GM18951 (cell line): Measurements from ENCODE around the gene STAG2.

Source experiments
- POLR2A ChIP-seq: IDR thresholded peaks from 4 replicates; pipeline ENCODE4 v1.6.1; 2011; ENCODE audit warnings: mild to moderate bottlenecking; ENCODE audit not compliant: insufficient read length, insufficient read depth; ENCODE audit errors: extremely low read depth
- in situ Hi-C: fragments of 300-500 bp; cut with MboI; formaldehyde crosslinking; loops from one replicate; pipeline ENCODE4 v1.12.0; 2022; ENCODE audit warnings: low sequenced_read_pairs, mixed read lengths, inconsistent platforms; ENCODE audit not compliant: unreplicated experiment

Gene STAG2

GRCh38 chrX:123989235-123989634 is 27.7 kb downstream of the STAG2 start:
- TF ChIP-seq POLR2A, result no peak
- in situ Hi-C loops, result no loop called here

GRCh38 chrX:123990169-123990568 is 28.7 kb downstream of the STAG2 start:
- TF ChIP-seq POLR2A, result no peak
- in situ Hi-C loops, result no loop called here

GRCh38 chrX:123990602-123991001 is 29.1 kb downstream of the STAG2 start:
- in situ Hi-C loops, result no loop called here
- no peak for TF ChIP-seq POLR2A

GRCh38 chrX:123993326-123993725 is 31.8 kb downstream of the STAG2 start:
- no peak for TF ChIP-seq POLR2A
- in situ Hi-C loops, result no loop called here

DNA sequence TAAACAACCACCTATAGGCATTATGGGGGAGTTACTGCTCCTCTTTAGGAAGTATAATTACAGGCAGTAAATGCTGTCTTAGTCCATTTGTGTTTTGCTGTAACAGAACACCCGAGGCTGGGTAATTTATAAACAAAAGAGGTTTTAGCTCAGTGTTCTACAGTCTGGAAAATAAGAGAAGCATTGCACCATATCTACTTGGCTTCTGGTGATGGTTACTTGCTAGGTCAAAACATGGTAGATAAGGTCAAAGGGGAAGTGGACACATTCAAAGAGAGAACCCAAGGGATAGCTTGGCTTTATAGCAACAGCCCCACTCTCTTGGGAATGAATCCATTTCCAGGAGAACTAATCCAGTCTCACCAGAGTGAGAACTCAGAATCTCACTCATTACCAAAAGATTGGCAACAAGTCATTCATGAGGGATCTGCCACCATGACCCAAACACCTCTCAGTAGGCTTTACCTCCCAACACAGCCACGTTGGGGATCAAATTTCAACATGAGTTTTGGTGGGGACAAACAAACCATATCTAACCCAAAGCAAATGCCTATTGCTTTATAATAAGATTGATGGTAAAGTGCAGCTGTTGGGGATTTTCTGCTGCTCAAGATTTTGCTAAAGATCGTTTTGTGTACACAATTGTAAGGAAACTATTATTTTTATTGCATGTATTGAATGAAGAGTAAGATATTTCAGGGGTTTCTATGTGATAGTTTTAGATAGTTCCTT is 32.6 kb downstream of the STAG2 start:
- in situ Hi-C loops, result no loop called here
- TF ChIP-seq POLR2A, result no peak

DNA sequence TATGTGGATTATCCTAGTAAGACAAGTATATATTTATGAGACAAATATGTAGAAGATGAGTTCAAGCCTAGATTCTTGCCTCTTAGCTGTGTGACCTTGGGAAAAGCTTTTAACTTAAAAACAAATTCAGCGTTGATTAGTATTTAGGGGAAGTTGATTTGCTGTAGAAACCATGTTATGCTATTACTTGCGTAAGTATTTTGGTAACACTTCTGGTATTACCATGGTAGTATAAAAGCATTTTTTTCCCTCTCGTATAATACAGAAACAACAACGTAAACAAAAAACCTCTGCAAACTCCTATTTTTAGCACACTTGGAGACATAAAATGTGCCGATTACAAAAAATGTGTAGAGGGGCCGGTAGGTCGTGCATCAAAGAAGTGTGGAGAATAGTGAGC is 33.2 kb downstream of the STAG2 start:
- TF ChIP-seq POLR2A, result no peak
- in situ Hi-C loops, result no loop called here

GRCh38 chrX:124001581-124001980 is 40.1 kb downstream of the STAG2 start:
- no peak for TF ChIP-seq POLR2A
- in situ Hi-C loops, result no loop called here

GRCh38 chrX:124005228-124005627 is 43.7 kb downstream of the STAG2 start:
- in situ Hi-C loops, result no loop called here
- no peak for TF ChIP-seq POLR2A

DNA sequence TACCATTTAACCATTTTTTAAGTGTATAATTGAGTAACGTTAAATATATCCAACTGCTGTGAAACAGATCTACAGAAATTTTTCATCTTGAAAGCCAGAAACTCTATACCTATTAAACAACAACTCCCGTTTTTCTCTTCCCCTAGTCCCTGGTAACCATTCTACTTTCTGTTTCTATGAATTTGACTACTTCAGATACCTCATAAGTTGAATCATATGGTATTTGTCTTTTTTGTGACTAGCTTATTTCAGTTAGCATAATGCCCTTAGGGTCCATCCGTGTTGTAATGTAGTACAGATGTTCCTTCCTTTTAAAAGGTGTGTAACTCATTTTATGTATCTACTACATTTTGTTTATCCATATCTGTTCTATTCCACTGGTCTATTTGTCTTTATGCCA is 48.7 kb downstream of the STAG2 start:
- TF ChIP-seq POLR2A, result no peak
- in situ Hi-C loops, result no loop called here

DNA sequence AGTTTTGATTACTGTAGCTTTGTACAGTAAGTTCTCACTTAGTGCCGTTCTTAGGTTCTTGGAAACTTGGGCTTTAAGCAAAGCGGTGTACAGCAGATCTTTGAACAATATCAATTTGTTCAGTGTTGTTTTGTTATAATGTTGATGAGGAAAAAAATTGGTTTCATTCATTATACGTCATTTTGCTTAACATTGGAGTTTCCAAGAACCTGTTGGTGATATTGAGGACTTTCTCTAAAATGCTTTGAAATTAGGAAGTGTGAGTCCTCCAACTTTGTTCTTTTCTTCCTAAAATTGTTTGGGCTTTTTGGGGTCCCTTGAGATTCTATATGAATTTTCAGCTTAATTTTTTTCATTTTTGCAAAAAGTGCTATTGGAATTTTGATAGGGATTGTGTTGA is 49.1 kb downstream of the STAG2 start:
- no peak for TF ChIP-seq POLR2A
- in situ Hi-C loops, result no loop called here

DNA sequence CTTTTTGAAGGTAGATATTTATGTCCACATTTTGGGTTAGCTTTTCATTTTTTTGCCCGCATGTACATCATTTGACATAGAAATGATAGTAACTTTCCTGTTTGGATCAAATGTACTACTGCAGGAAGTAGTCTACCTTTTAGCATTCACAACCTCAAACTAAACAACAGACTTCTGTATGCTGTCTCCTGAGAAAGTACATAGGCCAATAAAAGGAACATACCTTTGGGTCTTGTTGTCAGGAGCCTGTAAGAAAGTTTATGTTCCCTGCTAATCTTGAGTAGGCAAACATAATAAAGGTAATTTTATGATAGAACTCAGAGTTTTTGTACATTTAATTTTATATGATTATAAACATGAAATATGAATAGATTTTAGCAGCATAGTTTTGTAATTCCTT is 54.2 kb downstream of the STAG2 start:
- TF ChIP-seq POLR2A, result no peak
- in situ Hi-C loops, result no loop called here

DNA sequence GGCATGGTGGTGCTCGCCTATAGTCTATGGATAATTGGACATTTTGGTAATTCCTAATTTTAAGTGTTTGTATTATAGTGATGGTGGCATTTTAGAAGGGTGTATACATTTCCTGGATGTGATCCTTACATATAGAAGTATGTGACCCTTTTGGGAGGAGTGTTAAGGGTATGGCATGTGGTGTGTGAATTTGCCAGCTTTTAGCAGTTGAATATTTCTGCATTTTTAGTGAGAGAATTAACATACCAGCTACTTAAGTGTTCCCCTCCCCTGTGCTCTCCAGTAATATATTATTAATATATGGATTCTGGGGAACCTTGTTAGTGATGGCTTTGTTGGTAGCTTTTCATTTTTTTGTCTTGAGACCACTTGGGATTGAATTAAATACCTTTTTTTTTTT is 55.3 kb downstream of the STAG2 start:
- in situ Hi-C loops, result no loop called here
- TF ChIP-seq POLR2A, result no peak

GRCh38 chrX:124018023-124018422 is 56.5 kb downstream of the STAG2 start:
- in situ Hi-C loops, result no loop called here
- no peak for TF ChIP-seq POLR2A

DNA sequence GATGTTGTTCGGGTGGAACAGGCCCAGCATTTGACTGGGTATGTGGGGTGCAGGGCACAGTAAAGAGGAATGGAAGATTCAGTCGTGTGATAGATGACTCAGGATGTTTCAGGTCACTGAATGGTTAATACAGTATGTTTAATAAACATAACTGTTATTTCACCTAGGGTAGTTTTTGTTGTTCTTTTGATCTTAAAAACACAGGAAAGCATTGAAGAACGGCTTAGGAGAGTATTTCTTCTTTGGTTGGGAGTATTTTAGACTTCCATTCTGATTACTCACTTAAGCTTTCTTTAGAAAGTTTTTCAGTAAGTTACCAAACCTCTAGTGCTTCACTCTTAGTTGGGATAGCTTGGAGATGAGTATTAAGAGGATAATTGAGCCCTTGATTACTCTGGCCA is 62.3 kb downstream of the STAG2 start:
- TF ChIP-seq POLR2A, result no peak
- in situ Hi-C loops, result no loop called here

GRCh38 chrX:124026529-124026928 is 65.0 kb downstream of the STAG2 start:
- no peak for TF ChIP-seq POLR2A
- in situ Hi-C loops, result no loop called here
